HEK293 (cell line): Measurements from ENCODE around the gene EIF2S3B.

Experiments used
- CTCF ChIA-PET: fragments of 350-600 bp; formaldehyde crosslinking; extraction: SDS; loops from one replicate; lab custom pipeline; 2021; ENCODE audit warnings: antibody characterized with exemption; lab: Yijun Ruan, JAX
- POLR2A ChIA-PET: fragments of 300-600 bp; formaldehyde crosslinking; extraction: SDS; loops from one replicate; lab custom pipeline; 2020; ENCODE audit warnings: antibody characterized with exemption, inconsistent platforms; lab: Yijun Ruan, JAX
- H3K27ac ChIP-seq: fragments of 200-500 bp; sonication (Bioruptor generic); 2 replicates; pipeline ENCODE4 v1.5.1; 2014; ENCODE audit warnings: low read depth, low read length, control low read depth, inconsistent platforms; ENCODE audit errors: extremely low read depth
- H3K36me3 ChIP-seq, 2 experiments: fragments of 200-500 bp in 1 of 2; sonication (Bioruptor generic) in 1 of 2; 1 replicate in 1 of 2; 2 replicates in 1 of 2; pipeline ENCODE4 v1.5.1; 2014 to 2017; ENCODE audit warnings: inconsistent platforms in 2 of 2, low read length in 2 of 2; ENCODE audit not compliant: control insufficient read depth in 2 of 2, insufficient read depth in 1 of 2
- H3K4me1 ChIP-seq: fragments of 200-500 bp; sonication (Bioruptor generic); 2 replicates; pipeline ENCODE4 v1.5.1; 2014; ENCODE audit warnings: mild to moderate bottlenecking, low read length, inconsistent platforms; ENCODE audit not compliant: control insufficient read depth, insufficient read depth
- H3K4me3 ChIP-seq: 2 replicates; pipeline ENCODE4 v1.5.1; 2011; ENCODE audit warnings: low read depth, mild to moderate bottlenecking, control low read depth, low read length, moderate library complexity
- H3K9me3 ChIP-seq: fragments of 200-500 bp; sonication (Bioruptor generic); 2 replicates; pipeline ENCODE4 v1.5.1; 2014; ENCODE audit warnings: low read depth, low read length, inconsistent platforms; ENCODE audit not compliant: control insufficient read depth, insufficient read depth
- AEBP2 ChIP-seq: fragments of 450-650 bp; formaldehyde crosslinking; IDR thresholded peaks from 2 replicates; pipeline ENCODE4 v1.5.1; 2016; ENCODE audit warnings: missing biosample characterization, missing genetic modification characterization, borderline replicate concordance
- ATF2 ChIP-seq: fragments of 450-650 bp; formaldehyde crosslinking; IDR thresholded peaks from 2 replicates; pipeline ENCODE4 v1.5.1; 2016; ENCODE audit warnings: missing biosample characterization, missing genetic modification characterization, low read depth
- IKZF3 ChIP-seq: fragments of 450-650 bp; IDR thresholded peaks from 2 replicates; pipeline ENCODE4 v1.5.0; 2018; ENCODE audit warnings: missing biosample characterization, mild to moderate bottlenecking, missing genetic modification characterization, moderate library complexity
- SP3 ChIP-seq: fragments of 450-650 bp; formaldehyde crosslinking; IDR thresholded peaks from 2 replicates; pipeline ENCODE4 v1.5.1; 2016; ENCODE audit warnings: missing biosample characterization, missing genetic modification characterization
- SP7 ChIP-seq: fragments of 450-650 bp; formaldehyde crosslinking; IDR thresholded peaks from 2 replicates; pipeline ENCODE4 v1.5.1; 2016; ENCODE audit warnings: missing biosample characterization, missing genetic modification characterization
- ZNF423 ChIP-seq: fragments of 450-650 bp; formaldehyde crosslinking; IDR thresholded peaks from 2 replicates; pipeline ENCODE4 v1.5.1; 2016; ENCODE audit warnings: missing biosample characterization, missing genetic modification characterization
- ZNF433 ChIP-seq: fragments of 450-650 bp; formaldehyde crosslinking; IDR thresholded peaks from 2 replicates; pipeline ENCODE4 v1.5.1; 2016; ENCODE audit warnings: missing biosample characterization, missing genetic modification characterization, low read depth
- ZNF48 ChIP-seq: fragments of 450-650 bp; formaldehyde crosslinking; IDR thresholded peaks from 2 replicates; pipeline ENCODE4 v1.5.1; 2016; ENCODE audit warnings: missing biosample characterization, missing genetic modification characterization
- ZNF621 ChIP-seq: fragments of 450-650 bp; formaldehyde crosslinking; IDR thresholded peaks from 2 replicates; pipeline ENCODE4 v1.5.1; 2017; ENCODE audit warnings: missing biosample characterization, missing genetic modification characterization
- ZNF624 ChIP-seq: fragments of 450-650 bp; formaldehyde crosslinking; IDR thresholded peaks from 2 replicates; pipeline ENCODE4 v1.5.1; 2017; ENCODE audit warnings: missing biosample characterization, missing genetic modification characterization
- ZNF626 ChIP-seq: fragments of 450-650 bp; sonication (Bioruptor Pico); formaldehyde crosslinking; IDR thresholded peaks from 2 replicates; pipeline ENCODE4 v1.5.1; 2018; ENCODE audit warnings: missing biosample characterization, missing genetic modification characterization, inconsistent platforms
- ZNF654 ChIP-seq: fragments of 450-650 bp; formaldehyde crosslinking; IDR thresholded peaks from 2 replicates; pipeline ENCODE4 v1.5.1; 2016; ENCODE audit warnings: low read depth, missing biosample characterization, missing genetic modification characterization
- ZNF658 ChIP-seq: fragments of 450-650 bp; formaldehyde crosslinking; IDR thresholded peaks from 2 replicates; pipeline ENCODE4; 2016; ENCODE audit warnings: missing biosample characterization, missing genetic modification characterization
- ZNF660 ChIP-seq: fragments of 450-650 bp; IDR thresholded peaks from 2 replicates; pipeline ENCODE4 v1.5.1; 2018; ENCODE audit warnings: missing biosample characterization, mild to moderate bottlenecking, missing genetic modification characterization
- ZNF677 ChIP-seq: fragments of 450-650 bp; IDR thresholded peaks from 2 replicates; pipeline ENCODE4 v1.5.0; 2018; ENCODE audit warnings: missing biosample characterization, mild to moderate bottlenecking, missing genetic modification characterization, moderate library complexity
- ZNF701 ChIP-seq: fragments of 450-650 bp; formaldehyde crosslinking; IDR thresholded peaks from 2 replicates; pipeline ENCODE4 v1.5.1; 2016; ENCODE audit warnings: missing biosample characterization, missing genetic modification characterization
- ZNF785 ChIP-seq: fragments of 450-650 bp; formaldehyde crosslinking; IDR thresholded peaks from 2 replicates; pipeline ENCODE4 v1.5.1; 2016; ENCODE audit warnings: missing biosample characterization, missing genetic modification characterization
- ZNF830 ChIP-seq: fragments of 450-650 bp; IDR thresholded peaks from 2 replicates; pipeline ENCODE4 v1.5.0; 2018; ENCODE audit warnings: missing biosample characterization, missing genetic modification characterization, low read depth, mild to moderate bottlenecking, moderate library complexity
- ZSCAN4 ChIP-seq: fragments of 450-650 bp; formaldehyde crosslinking; IDR thresholded peaks from 2 replicates; pipeline ENCODE4 v1.5.1; 2017; ENCODE audit warnings: missing biosample characterization, missing genetic modification characterization
- TF ChIP-seq, protein P1 (sequence below): fragments of 450-650 bp; formaldehyde crosslinking; IDR thresholded peaks from 2 replicates; pipeline ENCODE4 v1.5.1; 2016; ENCODE audit warnings: missing biosample characterization, missing genetic modification characterization
- TF ChIP-seq, protein P2 (sequence below): fragments of 450-650 bp; formaldehyde crosslinking; IDR thresholded peaks from 2 replicates; pipeline ENCODE4 v1.5.1; 2016; ENCODE audit warnings: missing biosample characterization, missing genetic modification characterization
- TF ChIP-seq, protein P3 (sequence below): fragments of 450-650 bp; formaldehyde crosslinking; IDR thresholded peaks from 2 replicates; pipeline ENCODE4 v1.5.1; 2016; ENCODE audit warnings: missing biosample characterization, missing genetic modification characterization

Gene EIF2S3B

GRCh38 chr12:10554228-10554755 lies 48.6 kb downstream of the EIF2S3B start:
- TF ChIP-seq, protein P1, sequence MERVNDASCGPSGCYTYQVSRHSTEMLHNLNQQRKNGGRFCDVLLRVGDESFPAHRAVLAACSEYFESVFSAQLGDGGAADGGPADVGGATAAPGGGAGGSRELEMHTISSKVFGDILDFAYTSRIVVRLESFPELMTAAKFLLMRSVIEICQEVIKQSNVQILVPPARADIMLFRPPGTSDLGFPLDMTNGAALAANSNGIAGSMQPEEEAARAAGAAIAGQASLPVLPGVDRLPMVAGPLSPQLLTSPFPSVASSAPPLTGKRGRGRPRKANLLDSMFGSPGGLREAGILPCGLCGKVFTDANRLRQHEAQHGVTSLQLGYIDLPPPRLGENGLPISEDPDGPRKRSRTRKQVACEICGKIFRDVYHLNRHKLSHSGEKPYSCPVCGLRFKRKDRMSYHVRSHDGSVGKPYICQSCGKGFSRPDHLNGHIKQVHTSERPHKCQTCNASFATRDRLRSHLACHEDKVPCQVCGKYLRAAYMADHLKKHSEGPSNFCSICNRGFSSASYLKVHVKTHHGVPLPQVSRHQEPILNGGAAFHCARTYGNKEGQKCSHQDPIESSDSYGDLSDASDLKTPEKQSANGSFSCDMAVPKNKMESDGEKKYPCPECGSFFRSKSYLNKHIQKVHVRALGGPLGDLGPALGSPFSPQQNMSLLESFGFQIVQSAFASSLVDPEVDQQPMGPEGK (tag by site-specific recombination), result no peak
- no peak for TF ChIP-seq ZNF626 (tag by site-specific recombination)
- TF ChIP-seq ZNF654 (tag by site-specific recombination), result no peak
- TF ChIP-seq ZNF48, result no peak
- no peak for TF ChIP-seq ZNF658 (tag by site-specific recombination)
- TF ChIP-seq IKZF3 (tag by site-specific recombination), result no peak
- no peak for TF ChIP-seq ZNF423 (tag by site-specific recombination)
- TF ChIP-seq AEBP2 (tag by site-specific recombination), result no peak
- TF ChIP-seq, protein P2, sequence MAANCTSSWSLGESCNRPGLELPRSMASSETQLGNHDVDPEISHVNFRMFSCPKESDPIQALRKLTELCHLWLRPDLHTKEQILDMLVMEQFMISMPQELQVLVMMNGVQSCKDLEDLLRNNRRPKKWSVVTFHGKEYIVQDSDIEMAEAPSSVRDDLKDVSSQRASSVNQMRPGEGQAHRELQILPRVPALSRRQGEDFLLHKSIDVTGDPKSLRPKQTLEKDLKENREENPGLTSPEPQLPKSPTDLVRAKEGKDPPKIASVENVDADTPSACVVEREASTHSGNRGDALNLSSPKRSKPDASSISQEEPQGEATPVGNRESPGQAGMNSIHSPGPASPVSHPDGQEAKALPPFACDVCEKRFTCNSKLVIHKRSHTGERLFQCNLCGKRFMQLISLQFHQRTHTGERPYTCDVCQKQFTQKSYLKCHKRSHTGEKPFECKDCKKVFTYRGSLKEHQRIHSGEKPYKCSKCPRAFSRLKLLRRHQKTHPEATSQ (tag by site-specific recombination), result no peak
- H3K4me3 ChIP-seq, result no peak overlapping the region
- CTCF ChIA-PET, result interaction anchor here (0.7 kb wide), 1 partner anchor 645 kb away, joined by 3 read pairs; no protein-coding TSS in a partner anchor
- H3K9me3 ChIP-seq, result no peaks in the 10 kb centered on the region
- no peaks in the 10 kb centered on the region for H3K36me3 ChIP-seq
- H3K27ac ChIP-seq, result no peak overlapping the region
- H3K4me1 ChIP-seq, result no peaks in the 10 kb centered on the region
- POLR2A ChIA-PET, result no interaction called here

GRCh38 chr12:10554756-10555481 lies 49.2 kb downstream of the EIF2S3B start:
- Histone ChIP-seq H3K9me3 (no peaks in the 10 kb centered on the region), H3K4me3 (no peak overlapping the region), H3K36me3 (no peaks in the 10 kb centered on the region), H3K27ac (no peak overlapping the region), H3K4me1 (no peaks in the 10 kb centered on the region)
- POLR2A ChIA-PET, result interaction anchor here (0.5 kb wide), 1 partner anchor 18 kb away, joined by 4 read pairs; no protein-coding TSS in a partner anchor
- CTCF ChIA-PET, result no interaction called here
- TF ChIP-seq ZNF701 (tag by site-specific recombination) (no peak), ZNF830 (tag by site-specific recombination) (no peak), SP3 (no peak), ZNF677 (tag by site-specific recombination) (no peak), ATF2 (tag by site-specific recombination) (no peak), ZNF654 (tag by site-specific recombination) (no peak), ZNF785 (tag by site-specific recombination) (no peak), ZSCAN4 (tag by site-specific recombination) (no peak), ZNF621 (tag by site-specific recombination) (no peak), ZNF433 (tag by site-specific recombination) (no peak), SP7 (no peak), ZNF624 (tag by site-specific recombination) (no peak), ZNF660 (tag by site-specific recombination) (no peak), ZNF658 (tag by site-specific recombination) (no peak)
- TF ChIP-seq, protein P3, sequence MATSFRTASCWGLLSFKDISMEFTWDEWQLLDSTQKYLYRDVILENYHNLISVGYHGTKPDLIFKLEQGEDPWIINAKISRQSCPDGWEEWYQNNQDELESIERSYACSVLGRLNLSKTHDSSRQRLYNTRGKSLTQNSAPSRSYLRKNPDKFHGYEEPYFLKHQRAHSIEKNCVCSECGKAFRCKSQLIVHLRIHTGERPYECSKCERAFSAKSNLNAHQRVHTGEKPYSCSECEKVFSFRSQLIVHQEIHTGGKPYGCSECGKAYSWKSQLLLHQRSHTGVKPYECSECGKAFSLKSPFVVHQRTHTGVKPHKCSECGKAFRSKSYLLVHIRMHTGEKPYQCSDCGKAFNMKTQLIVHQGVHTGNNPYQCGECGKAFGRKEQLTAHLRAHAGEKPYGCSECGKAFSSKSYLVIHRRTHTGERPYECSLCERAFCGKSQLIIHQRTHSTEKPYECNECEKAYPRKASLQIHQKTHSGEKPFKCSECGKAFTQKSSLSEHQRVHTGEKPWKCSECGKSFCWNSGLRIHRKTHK (tag by site-specific recombination), result no peak
- TF ChIP-seq, protein P1 (tag by site-specific recombination), result no peak
